Upper lobe of right lung (tissue), 1 donor: ENCODE data around the gene TPPP. TPM values are rescaled to one million over a fixed set of nuclear protein-coding genes. Genes with fewer than 3 reads are reported as not detected.
A peak's percentile ranks its signal among the peaks of the same experiment; 100 is the strongest.

Experiments used
- ATAC-seq: fragments of 200-7000 bp; cut with Tn5 transposase; one replicate; pipeline ENCODE4 v1.9.1; 2020; ENCODE audit warnings: mild to moderate bottlenecking, moderate library complexity
- DNase-seq: peaks from one replicate; pipeline ENCODE4 v3.0.0-alpha.2; 2020
- H3K27ac ChIP-seq: fragments of 200-600 bp; one replicate; pipeline ENCODE4 v1.8.0; 2022
- H3K27me3 ChIP-seq: fragments of 200-600 bp; one replicate; pipeline ENCODE4 v1.8.0; 2022; ENCODE audit warnings: mild to moderate bottlenecking
- H3K36me3 ChIP-seq: fragments of 200-600 bp; one replicate; pipeline ENCODE4 v1.8.0; 2022
- H3K4me1 ChIP-seq: fragments of 200-600 bp; one replicate; pipeline ENCODE4 v1.8.0; 2022
- H3K4me3 ChIP-seq: fragments of 200-600 bp; one replicate; pipeline ENCODE4 v1.8.0; 2022; ENCODE audit warnings: mild to moderate bottlenecking
- H3K9me3 ChIP-seq: fragments of 200-600 bp; one replicate; pipeline ENCODE4 v1.8.0; 2022
- CTCF ChIP-seq: fragments of 200-600 bp; IDR thresholded peaks from one replicate; pipeline ENCODE4 v1.8.0; 2022; ENCODE audit warnings: antibody characterized with exemption
- intact Hi-C: fragments of 100-400 bp; cut with DNase I; formaldehyde crosslinking; loops from one replicate; pipeline ENCODE4 v1.11.0; 2022
- total RNA-seq: library from RNA; stranded (reverse); fragmentation: NEBNext Ultra II Directional; extraction: Animal tissue kit (Norgen Biotek cat#: 25700); gene quantifications from one replicate; pipeline ENCODE4 v1.2.1, GENCODE V29; 2021
- donor health status: DM: no; HTN: yes; CAD: no; lungs with severe emphysema.

The TPPP gene
- total RNA-seq, 1 donor from 2014 or later, result 16.1 TPM

- DNase-seq (no peak), ATAC-seq (no peak)
- no peak for TF ChIP-seq CTCF
- Histone ChIP-seq H3K4me1 (no peaks in the 10 kb centered on the region), H3K27ac (no peak overlapping the region), H3K27me3 (no peaks in the 10 kb centered on the region), H3K36me3 (peaks cover 6% of the 10 kb centered on the region), H3K4me3 (no peak overlapping the region), H3K9me3 (no peaks in the 10 kb centered on the region)
- intact Hi-C loops, result no loop called here
Observed at GRCh38 chr5:626850-627249, 66.3 kb downstream of the TPPP start.

- no peak overlapping the region for H3K27ac ChIP-seq
- peaks cover 9% of the 10 kb centered on the region for H3K36me3 ChIP-seq
- no peaks in the 10 kb centered on the region for H3K4me1 ChIP-seq
- H3K27me3 ChIP-seq, result no peaks in the 10 kb centered on the region
- H3K4me3 ChIP-seq, result no peak overlapping the region
- no peaks in the 10 kb centered on the region for H3K9me3 ChIP-seq
- intact Hi-C loops, result no loop called here
- ATAC-seq, result no peak
- no peak for TF ChIP-seq CTCF
- DNase-seq, result peak; percentile 41
Observed at GRCh38 chr5:625516-625915, 67.6 kb downstream of the TPPP start.

- no peak for TF ChIP-seq CTCF
- ATAC-seq (no peak), DNase-seq (peak; percentile 56)
- no peaks in the 10 kb centered on the region for H3K9me3 ChIP-seq
- H3K27me3 ChIP-seq, result no peaks in the 10 kb centered on the region
- intact Hi-C loops, result no loop called here
- H3K36me3 ChIP-seq, result peaks cover 15% of the 10 kb centered on the region
- no peaks in the 10 kb centered on the region for H3K4me1 ChIP-seq
- H3K4me3 ChIP-seq, result no peak overlapping the region
- H3K27ac ChIP-seq, result no peak overlapping the region
Observed at GRCh38 chr5:624951-625230, 68.3 kb downstream of the TPPP start.

GRCh38 chr5:624118-624950 lies 68.8 kb downstream of the TPPP start:
- H3K4me1 ChIP-seq, result no peaks in the 10 kb centered on the region
- peaks cover 21% of the 10 kb centered on the region for H3K36me3 ChIP-seq
- intact Hi-C loops, result no loop called here
- no peak for TF ChIP-seq CTCF
- H3K4me3 ChIP-seq, result no peak overlapping the region
- DNase-seq (peak; percentile 54), ATAC-seq (peak; percentile 13)
- H3K27me3 ChIP-seq, result no peaks in the 10 kb centered on the region
- no peaks in the 10 kb centered on the region for H3K9me3 ChIP-seq
- H3K27ac ChIP-seq, result no peak overlapping the region

- Histone ChIP-seq H3K36me3 (peaks cover 24% of the 10 kb centered on the region), H3K4me3 (no peak overlapping the region), H3K27ac (no peak overlapping the region), H3K9me3 (no peaks in the 10 kb centered on the region), H3K4me1 (no peaks in the 10 kb centered on the region), H3K27me3 (no peaks in the 10 kb centered on the region)
- no peak for TF ChIP-seq CTCF
- ATAC-seq, result no peak
- no peak for DNase-seq
- intact Hi-C loops, result no loop called here
Observed at GRCh38 chr5:623531-623930, 69.6 kb downstream of the TPPP start.
